Activated CD8-positive, alpha-beta memory T cell treated with anti-CD3 and anti-CD28 coated beads, Interleukin-2, amount 10 ng/mL, durations not matched to agents 7 days and 5 days (primary cell): ENCODE data around the gene FOXN1. TPM values are rescaled to one million over a fixed set of nuclear protein-coding genes. Genes with fewer than 3 reads are reported as not detected.

ENCODE experiments used
- ATAC-seq: fragments of 150-1000 bp; cut with Tn5 transposase; one replicate; pipeline ENCODE4 v1.10.0; 2021; ENCODE audit warnings: moderate library complexity
- CTCF ChIA-PET: fragments of 350-600 bp; sonication (Branson Sonifier 250); formaldehyde crosslinking; loops from one replicate; lab custom pipeline; 2021; ENCODE audit warnings: antibody characterized with exemption; lab: Charles Lee
- DNase-seq: peaks from one replicate; pipeline ENCODE4 v3.0.0-alpha.2; 2020
- H3K27ac Mint-ChIP-seq: one replicate; pipeline ENCODE4 v1.8.0; 2021; ENCODE audit warnings: mild to moderate bottlenecking, mixed read lengths
- H3K27me3 Mint-ChIP-seq: one replicate; pipeline ENCODE4 v1.8.0; 2021; ENCODE audit warnings: mixed read lengths
- H3K36me3 Mint-ChIP-seq: one replicate; pipeline ENCODE4 v1.8.0; 2021; ENCODE audit warnings: mild to moderate bottlenecking, mixed read lengths
- H3K4me1 Mint-ChIP-seq: one replicate; pipeline ENCODE4 v1.8.0; 2021; ENCODE audit warnings: mixed read lengths
- H3K4me3 Mint-ChIP-seq: one replicate; pipeline ENCODE4 v1.8.0; 2021; ENCODE audit warnings: mild to moderate bottlenecking, moderate library complexity, mixed read lengths
- H3K9me3 Mint-ChIP-seq: one replicate; pipeline ENCODE4 v1.8.0; 2022; ENCODE audit warnings: low read depth, mixed read lengths
- total RNA-seq, 2 experiments: library from RNA; stranded (reverse); gene quantifications; one replicate each; pipeline ENCODE4 v1.2.3, GENCODE V29; 2021

Gene FOXN1
- total RNA-seq, 2 experiments from 2014 or later, result not detected

- no peak for ATAC-seq
- H3K27ac Mint-ChIP-seq, result no peak overlapping the region
- H3K36me3 Mint-ChIP-seq, result no peaks in the 10 kb centered on the region
- peaks cover 3% of the 10 kb centered on the region for H3K27me3 Mint-ChIP-seq
- H3K9me3 Mint-ChIP-seq, result no peaks in the 10 kb centered on the region
- peaks cover 38% of the 10 kb centered on the region for H3K4me1 Mint-ChIP-seq
- no peak overlapping the region for H3K4me3 Mint-ChIP-seq
- CTCF ChIA-PET, result no interaction called here
- DNase-seq, result peak; percentile 38
Measured at GRCh38 chr17:28471531-28472342, 34.4 kb upstream of the FOXN1 start.

- CTCF ChIA-PET, result interaction anchor here (1.4 kb wide), 1 partner anchor 56 kb away, joined by 3 read pairs; no protein-coding TSS in a partner anchor
- ATAC-seq (no peak), DNase-seq (peak; percentile 31)
- H3K36me3 Mint-ChIP-seq, result no peaks in the 10 kb centered on the region
- no peaks in the 10 kb centered on the region for H3K9me3 Mint-ChIP-seq
- no peak overlapping the region for H3K4me3 Mint-ChIP-seq
- H3K4me1 Mint-ChIP-seq, result peaks cover 28% of the 10 kb centered on the region
- no peak overlapping the region for H3K27ac Mint-ChIP-seq
- no peaks in the 10 kb centered on the region for H3K27me3 Mint-ChIP-seq
Measured at GRCh38 chr17:28472871-28473497, 33.2 kb upstream of the FOXN1 start.

- Mint-ChIP-seq H3K9me3 (no peaks in the 10 kb centered on the region), H3K4me1 (peaks cover 25% of the 10 kb centered on the region), H3K27ac (no peak within 1 kb of the TSS), H3K36me3 (no peaks in the 10 kb centered on the region), H3K27me3 (no peaks in the 10 kb centered on the region), H3K4me3 (no peak within 1 kb of the TSS)
- CTCF ChIA-PET, result interaction anchor here (1.4 kb wide), 1 partner anchor 57 kb away, joined by 3 read pairs; no protein-coding TSS in a partner anchor
- ATAC-seq, result no peak
- DNase-seq, result peak; percentile 30
Measured at GRCh38 chr17:28473542-28473941, 32.6 kb upstream of the FOXN1 start, which contains the start of gene SLC13A2. Gene SLC13A2 (plus strand): TSS chr17:28473644. CDS start chr17:28473713, 69 bp downstream.

- no peaks in the 10 kb centered on the region for H3K36me3 Mint-ChIP-seq
- H3K27me3 Mint-ChIP-seq, result no peaks in the 10 kb centered on the region
- DNase-seq (peak; percentile 25), ATAC-seq (no peak)
- no peak overlapping the region for H3K27ac Mint-ChIP-seq
- CTCF ChIA-PET, result interaction anchor here (1.4 kb wide), 1 partner anchor 57 kb away, joined by 3 read pairs; no protein-coding TSS in a partner anchor
- peaks cover 20% of the 10 kb centered on the region for H3K4me1 Mint-ChIP-seq
- no peaks in the 10 kb centered on the region for H3K9me3 Mint-ChIP-seq
- no peak overlapping the region for H3K4me3 Mint-ChIP-seq
Measured at GRCh38 chr17:28474111-28474531, 32.0 kb upstream of the FOXN1 start.

GRCh38 chr17:28475151-28475900 lies 30.8 kb upstream of the FOXN1 start:
- Mint-ChIP-seq H3K9me3 (no peaks in the 10 kb centered on the region), H3K27ac (no peak overlapping the region), H3K4me1 (peaks cover 13% of the 10 kb centered on the region), H3K4me3 (no peak overlapping the region), H3K27me3 (no peaks in the 10 kb centered on the region), H3K36me3 (no peaks in the 10 kb centered on the region)
- CTCF ChIA-PET, result no interaction called here
- DNase-seq, result peak; percentile 14
- ATAC-seq, result no peak

- H3K4me1 Mint-ChIP-seq, result peaks cover 11% of the 10 kb centered on the region
- no peaks in the 10 kb centered on the region for H3K27me3 Mint-ChIP-seq
- H3K9me3 Mint-ChIP-seq, result no peaks in the 10 kb centered on the region
- DNase-seq (no peak), ATAC-seq (no peak)
- H3K36me3 Mint-ChIP-seq, result no peaks in the 10 kb centered on the region
- no peak overlapping the region for H3K4me3 Mint-ChIP-seq
- H3K27ac Mint-ChIP-seq, result no peak overlapping the region
- CTCF ChIA-PET, result no interaction called here
Measured at GRCh38 chr17:28476076-28476865, 29.9 kb upstream of the FOXN1 start.

- H3K9me3 Mint-ChIP-seq, result no peaks in the 10 kb centered on the region
- no peak overlapping the region for H3K27ac Mint-ChIP-seq
- no peaks in the 10 kb centered on the region for H3K27me3 Mint-ChIP-seq
- CTCF ChIA-PET, result no interaction called here
- H3K36me3 Mint-ChIP-seq, result no peaks in the 10 kb centered on the region
- H3K4me1 Mint-ChIP-seq, result peaks cover 8% of the 10 kb centered on the region
- no peak overlapping the region for H3K4me3 Mint-ChIP-seq
- no peak for ATAC-seq
- DNase-seq, result no peak
Measured at GRCh38 chr17:28477928-28478327, 28.2 kb upstream of the FOXN1 start.

- H3K9me3 Mint-ChIP-seq, result no peaks in the 10 kb centered on the region
- H3K36me3 Mint-ChIP-seq, result no peaks in the 10 kb centered on the region
- ATAC-seq, result no peak
- no peak for DNase-seq
- CTCF ChIA-PET, result no interaction called here
- no peak overlapping the region for H3K4me3 Mint-ChIP-seq
- peaks cover 13% of the 10 kb centered on the region for H3K4me1 Mint-ChIP-seq
- no peak overlapping the region for H3K27ac Mint-ChIP-seq
- H3K27me3 Mint-ChIP-seq, result no peaks in the 10 kb centered on the region
Measured at GRCh38 chr17:28478712-28479615, 27.2 kb upstream of the FOXN1 start.

GRCh38 chr17:28480278-28480677 lies 25.9 kb upstream of the FOXN1 start:
- Mint-ChIP-seq H3K4me1 (peaks cover 23% of the 10 kb centered on the region), H3K27me3 (no peaks in the 10 kb centered on the region), H3K27ac (no peak overlapping the region), H3K9me3 (no peaks in the 10 kb centered on the region), H3K36me3 (no peaks in the 10 kb centered on the region), H3K4me3 (no peak overlapping the region)
- CTCF ChIA-PET, result no interaction called here
- DNase-seq (no peak), ATAC-seq (no peak)

GRCh38 chr17:28480799-28481571 lies 25.2 kb upstream of the FOXN1 start:
- Mint-ChIP-seq H3K27ac (no peak overlapping the region), H3K9me3 (no peaks in the 10 kb centered on the region), H3K27me3 (no peaks in the 10 kb centered on the region), H3K36me3 (no peaks in the 10 kb centered on the region), H3K4me1 (peaks cover 17% of the 10 kb centered on the region), H3K4me3 (no peak overlapping the region)
- CTCF ChIA-PET, result no interaction called here
- ATAC-seq, result no peak
- DNase-seq, result no peak

- H3K9me3 Mint-ChIP-seq, result no peaks in the 10 kb centered on the region
- H3K36me3 Mint-ChIP-seq, result no peaks in the 10 kb centered on the region
- no peak for DNase-seq
- H3K27ac Mint-ChIP-seq, result no peak overlapping the region
- H3K4me3 Mint-ChIP-seq, result no peak overlapping the region
- H3K4me1 Mint-ChIP-seq, result peaks cover 17% of the 10 kb centered on the region
- CTCF ChIA-PET, result interaction anchor here (2.1 kb wide), 1 partner anchor 58 kb away, joined by 7 read pairs; no protein-coding TSS in a partner anchor
- ATAC-seq, result no peak
- H3K27me3 Mint-ChIP-seq, result peaks cover 4% of the 10 kb centered on the region
Measured at GRCh38 chr17:28482551-28483199, 23.5 kb upstream of the FOXN1 start.
